Activated T-helper 1 cell treated with anti-CD3 and anti-CD28 coated beads, Interleukin-12 subunit alpha, Interleukin-12 subunit beta, Interleukin-2, Interleukin-4 antibody, amounts not matched to agents 30 ng/mL and 10 ng/mL and 1 ng/mL, durations not matched to agents 14 hours and 24 hours and 36 hours (primary cell): Measurements from ENCODE around the gene TRIM64. TPM values are rescaled to one million over a fixed set of nuclear protein-coding genes. Genes with fewer than 3 reads are reported as not detected.
"Not testable (repeated sequence)": the region's sequence is repeated elsewhere in the genome, so short reads cannot be mapped to it uniquely, and the experiment has no call there.

ENCODE experiments used
- DNase-seq: peaks from one replicate; pipeline ENCODE4 v3.0.0; 2021; ENCODE audit warnings: low spot score
- H3K27ac Mint-ChIP-seq: one replicate; pipeline ENCODE4 v1.8.0; 2021; ENCODE audit warnings: mild to moderate bottlenecking, mixed read lengths
- H3K27me3 Mint-ChIP-seq: one replicate; pipeline ENCODE4 v1.8.0; 2022; ENCODE audit warnings: mild to moderate bottlenecking, moderate library complexity, mixed read lengths; ENCODE audit not compliant: insufficient read depth
- H3K36me3 Mint-ChIP-seq: one replicate; pipeline ENCODE4 v1.8.0; 2021; ENCODE audit warnings: low read depth, mixed read lengths
- H3K4me1 Mint-ChIP-seq: one replicate; pipeline ENCODE4 v1.8.0; 2021; ENCODE audit warnings: low read depth, mixed read lengths
- H3K4me3 Mint-ChIP-seq: one replicate; pipeline ENCODE4 v1.8.0; 2021; ENCODE audit warnings: mild to moderate bottlenecking, moderate library complexity, mixed read lengths
- H3K9me3 Mint-ChIP-seq: one replicate; pipeline ENCODE4 v1.8.0; 2021; ENCODE audit warnings: mixed read lengths
- intact Hi-C: fragments of 100-400 bp; cut with micrococcal nuclease; formaldehyde crosslinking; loops from one replicate; pipeline ENCODE4 v1.15.1; 2024
- total RNA-seq: library from RNA; stranded (reverse); gene quantifications from 2 replicates; pipeline ENCODE4 v1.2.3, GENCODE V29; 2022

Gene TRIM64, protein sequence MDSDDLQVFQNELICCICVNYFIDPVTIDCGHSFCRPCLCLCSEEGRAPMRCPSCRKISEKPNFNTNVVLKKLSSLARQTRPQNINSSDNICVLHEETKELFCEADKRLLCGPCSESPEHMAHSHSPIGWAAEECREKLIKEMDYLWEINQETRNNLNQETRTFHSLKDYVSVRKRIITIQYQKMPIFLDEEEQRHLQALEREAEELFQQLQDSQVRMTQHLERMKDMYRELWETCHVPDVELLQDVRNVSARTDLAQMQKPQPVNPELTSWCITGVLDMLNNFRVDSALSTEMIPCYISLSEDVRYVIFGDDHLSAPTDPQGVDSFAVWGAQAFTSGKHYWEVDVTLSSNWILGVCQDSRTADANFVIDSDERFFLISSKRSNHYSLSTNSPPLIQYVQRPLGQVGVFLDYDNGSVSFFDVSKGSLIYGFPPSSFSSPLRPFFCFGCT
- not detected in 2 replicates for total RNA-seq

DNA sequence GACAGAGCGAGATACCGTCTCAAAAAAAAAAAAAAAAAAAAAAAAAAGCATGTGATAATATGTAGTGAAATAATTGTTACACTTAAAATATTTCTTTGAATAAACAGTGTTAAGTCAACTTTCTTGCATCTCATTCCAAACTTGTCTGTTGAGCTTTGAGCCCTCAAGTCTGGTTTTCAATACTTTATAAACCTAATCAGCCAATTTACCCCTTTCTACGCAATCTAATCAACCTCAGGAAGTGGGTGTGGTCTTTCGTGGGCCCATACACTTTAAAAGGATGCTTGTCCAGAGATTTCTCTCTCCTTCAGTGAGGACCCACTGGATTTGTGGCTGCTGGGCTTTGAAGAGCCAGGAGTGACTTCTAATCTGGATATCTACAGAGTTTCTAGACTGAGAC, at the start of gene TRIM64:
TRIM64 (plus strand) TSS at position 301 of the 400 bp plus-strand sequence. CDS start 2,467 bp downstream, outside the sequence.
- H3K4me1 Mint-ChIP-seq, H3K9me3 Mint-ChIP-seq, H3K36me3 Mint-ChIP-seq, intact Hi-C loops, DNase-seq, H3K4me3 Mint-ChIP-seq, H3K27me3 Mint-ChIP-seq, H3K27ac Mint-ChIP-seq: not testable (repeated sequence)

DNA sequence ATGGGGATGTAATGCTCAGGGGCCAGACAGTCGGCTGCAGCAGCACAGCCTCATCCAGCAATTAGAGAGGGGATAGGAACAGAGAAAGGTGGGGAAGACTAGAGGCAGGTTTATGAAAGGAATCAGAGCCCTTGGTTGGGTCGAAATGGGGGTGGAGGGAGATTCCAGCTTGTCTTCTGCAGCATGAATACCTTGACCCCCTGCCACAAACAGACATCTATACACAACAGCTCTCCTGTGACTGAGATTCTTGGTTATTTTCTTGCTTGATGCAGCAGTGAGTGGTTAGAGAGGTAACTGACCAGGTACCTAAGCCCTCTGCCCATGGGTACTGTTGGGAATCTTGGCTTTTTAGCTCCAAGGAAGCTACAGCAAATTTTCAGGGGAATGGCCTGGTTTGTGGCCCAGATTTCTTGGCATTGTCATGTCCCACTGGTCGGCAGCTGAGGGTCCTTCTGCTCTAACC, 43.6 kb upstream of the TRIM64 start, which contains the start of gene TRIM49D1:
TRIM49D1 (minus strand) TSS at position 51 of the 466 bp plus-strand sequence. CDS start 4,535 bp downstream, outside the sequence.
- no peaks in the 10 kb centered on the region for H3K27me3 Mint-ChIP-seq
- H3K27ac Mint-ChIP-seq: no peak within 1 kb of the TSS
- no peaks in the 10 kb centered on the region for H3K36me3 Mint-ChIP-seq
- no peak within 1 kb of the TSS for H3K4me3 Mint-ChIP-seq
- H3K4me1 Mint-ChIP-seq: no peaks in the 10 kb centered on the region
- H3K9me3 Mint-ChIP-seq: no peaks in the 10 kb centered on the region
- no peak for DNase-seq
- intact Hi-C loops: no loop called here

DNA sequence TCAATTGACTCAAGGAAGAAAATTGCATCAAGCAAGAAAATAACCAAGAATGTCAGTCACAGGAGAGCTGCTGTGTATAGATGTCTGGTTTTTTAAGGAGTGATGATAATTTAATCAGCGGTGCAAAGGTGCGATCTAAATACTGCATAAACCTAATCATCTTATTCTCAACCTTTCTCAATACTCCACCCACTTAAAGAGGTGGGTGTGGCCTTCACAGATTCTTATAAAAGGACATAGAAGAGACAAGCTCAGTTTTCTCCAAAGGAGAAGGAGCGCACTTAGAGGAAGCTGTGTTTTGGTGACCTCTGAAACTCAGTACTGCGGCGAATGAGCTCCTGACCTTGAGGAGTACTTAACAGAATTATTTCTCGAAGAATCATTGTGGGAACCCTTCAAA, 42.1 kb upstream of the TRIM64 start, which contains the start of gene TRIM49D2:
TRIM49D2 (plus strand) TSS at position 301 of the 400 bp plus-strand sequence. CDS start 2,698 bp downstream, outside the sequence.
- H3K36me3 Mint-ChIP-seq, H3K27ac Mint-ChIP-seq, H3K4me1 Mint-ChIP-seq, H3K27me3 Mint-ChIP-seq, DNase-seq, H3K4me3 Mint-ChIP-seq, H3K9me3 Mint-ChIP-seq, intact Hi-C loops: not testable (repeated sequence)

DNA sequence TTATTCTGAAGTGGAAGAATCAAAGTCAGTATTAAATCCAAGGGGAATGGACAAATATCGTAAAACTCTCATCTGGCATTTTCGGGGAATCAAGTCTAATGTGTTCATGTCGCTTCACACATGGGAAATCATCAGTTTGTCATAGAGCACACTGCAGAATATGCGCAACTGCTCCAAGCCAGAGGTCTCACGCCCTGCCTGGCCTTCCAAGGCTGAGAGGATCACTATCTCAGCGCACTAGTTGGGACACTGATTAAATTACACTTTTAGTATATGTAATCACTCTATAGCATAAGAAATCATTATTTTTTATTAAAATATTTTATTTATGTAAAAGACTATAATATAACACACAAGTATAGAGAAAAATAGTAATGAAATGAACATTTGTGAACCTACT, 5.0 kb upstream of the TRIM64 start:
- H3K27me3 Mint-ChIP-seq, H3K9me3 Mint-ChIP-seq, H3K27ac Mint-ChIP-seq, H3K4me1 Mint-ChIP-seq, H3K4me3 Mint-ChIP-seq, H3K36me3 Mint-ChIP-seq, DNase-seq, intact Hi-C loops: not testable (repeated sequence)

Other genes starting within 250 kb of the TRIM64 start
- not detected in 2 replicates for gene TRIM49, start 157.5 kb upstream of the TRIM64 start, total RNA-seq
- not detected in 2 replicates for gene TRIM64B, start 87.5 kb upstream of the TRIM64 start, total RNA-seq
- not detected in 2 replicates for gene TRIM49D1, start 43.8 kb upstream of the TRIM64 start, total RNA-seq
- not detected in 2 replicates for gene TRIM49D2, start 42.0 kb upstream of the TRIM64 start, total RNA-seq
- gene TRIM49C, start 65.1 kb downstream of the TRIM64 start, total RNA-seq: not detected in 2 replicates
- gene UBTFL1, start 119.9 kb downstream of the TRIM64 start, total RNA-seq: not detected in 2 replicates
- not detected in 2 replicates for gene NAALAD2, start 168.6 kb downstream of the TRIM64 start, total RNA-seq